Adrenal gland (tissue), 12 donors: Measurements from ENCODE around the gene AQP5. TPM values are rescaled to one million over a fixed set of nuclear protein-coding genes. Genes with fewer than 3 reads are reported as not detected.

ENCODE experiments used
- DNase-seq, 7 donors: peaks; one replicate each; pipeline ENCODE4 v3.0.0-alpha.2; 2019 to 2020
- H3K27ac ChIP-seq, 5 donors: fragments of 200-600 bp; sonication (generic) in 4 of 5; 1 replicate in 3 of 5; 2 replicates in 2 of 5; pipeline versions ENCODE4 v1.5.1 to v1.8.0; 2016 to 2020; ENCODE audit warnings: mild to moderate bottlenecking in 1 of 5
- H3K27me3 ChIP-seq: fragments of 200-600 bp; 2 replicates; pipeline ENCODE4 v1.8.0; 2021
- H3K36me3 ChIP-seq, 2 donors: fragments of 200-600 bp; replicated peaks in 1 of 2; 1 replicate in 1 of 2; 2 replicates in 1 of 2; pipeline versions ENCODE4 v1.5.1 to v1.8.0; 2018 to 2022
- H3K4me1 ChIP-seq, 2 donors: fragments of 200-600 bp; replicated peaks in 1 of 2; 1 replicate in 1 of 2; 2 replicates in 1 of 2; pipeline versions ENCODE4 v1.5.1 to v1.8.0; 2018 to 2021
- H3K4me3 ChIP-seq, 4 donors: fragments of 200-600 bp; sonication (generic) in 3 of 4; one replicate each; pipeline ENCODE4 v1.5.1; 2016 to 2018
- H3K9me3 ChIP-seq, 3 donors: fragments of 200-600 bp; sonication (generic) in 1 of 3; replicated peaks in 1 of 3; 1 replicate in 2 of 3; 2 replicates in 1 of 3; pipeline versions ENCODE4 v1.5.1 to v1.8.0; 2016 to 2021
- CTCF ChIP-seq, 6 experiments: fragments of 450-650 bp in 4 of 6; fragments of 200-600 bp in 2 of 6; sonication (generic) in 1 of 6; IDR thresholded peaks; 1 replicate in 5 of 6; 2 replicates in 1 of 6; pipeline versions ENCODE4 v1.5.1 to v1.8.0; 2016 to 2021; ENCODE audit warnings: antibody characterized with exemption in 6 of 6, mild to moderate bottlenecking in 2 of 6, moderate library complexity in 1 of 6
- POLR2A ChIP-seq, 2 donors: fragments of 450-650 bp; IDR thresholded peaks; one replicate each; pipeline ENCODE4 v1.6.1; 2017; ENCODE audit warnings: antibody characterized with exemption in 2 of 2, mild to moderate bottlenecking in 2 of 2, moderate library complexity in 1 of 2
- WGBS, 4 donors: extraction: QIAGEN DNeasy Blood & Tissue Kit in 2 of 4; methylation state at CpG; one replicate each; pipeline versions ENCODE4 v1.1.5 to v1.1.7; 2013 to 2017; 5-methylcytosine and 5-hydroxymethylcytosine counted together
- intact Hi-C, 2 donors: fragments of 100-400 bp; cut with DNase I; formaldehyde crosslinking; loops; one replicate each; pipeline versions ENCODE4 v1.14.1 to v1.15.0; 2022 to 2023
- polyA plus RNA-seq, 3 donors: library from polyadenylated mRNA; stranded (reverse); fragments of 200-250 nt in 2 of 3; fragments of 350-450 nt in 1 of 3; fragmentation: Illumina TruSeq in 1 of 3; extraction: RNeasy Lipid Tissue Mini Kit (QIAGEN cat#74804) in 1 of 3; gene quantifications; one replicate each; pipeline ENCODE4 v1.2.3, GENCODE V29; 2013 to 2014
- total RNA-seq, 9 donors: library from RNA; depleted of rRNA in 4 of 9; stranded (reverse); fragments of >200 nt in 4 of 9; fragments of 120-200 nt in 1 of 9; fragmentation: NEBNext Ultra II Directional in 1 of 9; extraction: Animal tissue kit (Norgen Biotek cat#: 25700) in 1 of 9; gene quantifications; one replicate each; pipeline versions ENCODE4 v1.1.0 to v1.2.4, GENCODE V29; 2013 to 2023
- donor health status: healthy with polysubstance abuse.
- donor health status: Bipolar disorder and iron deficiency.
- donor health status: DM: yes; HTN: yes; CAD: no.
- donor health status: DM: no; HTN: no; CAD: no.
- donor health status: DM: no; HTN: no; CAD: no.
- donor health status: DM: yes; HTN: yes; CAD: no.

The AQP5 gene
- total and polyA plus RNA-seq, 12 donors: 0.22 to 2.6 (median 0.84) TPM; not detected in 1

GRCh38 chr12:49971141-49971540, 9.5 kb downstream of the AQP5 start:
- H3K4me3 ChIP-seq: no peak overlapping the region
- intact Hi-C loops: loop anchor here in 1 of 2 donors (5.0 kb wide), 1 partner anchor 91 kb away; no protein-coding TSS in a partner anchor
- H3K36me3 ChIP-seq: no peaks in the 10 kb centered on the region
- TF ChIP-seq POLR2A (IDR thresholded peaks at IDR 0.05) (no peak), CTCF (IDR thresholded peaks at IDR 0.05) (no peak)
- no peak overlapping the region for H3K27ac ChIP-seq
- no peak for DNase-seq
- H3K9me3 ChIP-seq: no peaks in the 10 kb centered on the region
- 78 to 90% (median 84%) methylated on average over 6 of the region's 6 CpGs for WGBS, 4 donors
- peaks cover 5 to 9% of the 10 kb centered on the region in 2 donors for H3K4me1 ChIP-seq
- H3K27me3 ChIP-seq: peaks cover 3% of the 10 kb centered on the region

- WGBS, 4 donors: 72 to 77% (median 76%) methylated on average over 7 to 9 of the region's 9 CpGs
- no peak overlapping the region for H3K27ac ChIP-seq
- intact Hi-C loops: loop anchor here in 1 of 2 donors (5.0 kb wide), 1 partner anchor 90 kb away; no protein-coding TSS in a partner anchor
- no peaks in the 10 kb centered on the region for H3K9me3 ChIP-seq
- H3K4me1 ChIP-seq: peaks cover 5 to 7% of the 10 kb centered on the region in 2 donors
- no peak overlapping the region for H3K4me3 ChIP-seq
- no peak for DNase-seq
- H3K36me3 ChIP-seq: no peaks in the 10 kb centered on the region
- no peak for TF ChIP-seq POLR2A (IDR thresholded peaks at IDR 0.05)
- no peak for TF ChIP-seq CTCF (IDR thresholded peaks at IDR 0.05)
- peaks cover 3% of the 10 kb centered on the region for H3K27me3 ChIP-seq
These were observed 10.5 kb downstream of the AQP5 start for GRCh38 chr12:49972129-49972528.

- TF ChIP-seq CTCF (IDR thresholded peaks at IDR 0.05): no peak
- TF ChIP-seq POLR2A (IDR thresholded peaks at IDR 0.05): no peak
- no peak for DNase-seq
These were observed 11.1 kb downstream of the AQP5 start, which contains the start of gene AQP6 for GRCh38 chr12:49972641-49973360. AQP6 (plus strand) TSS chr12:49972947; CDS start chr12:49973174, 227 bp downstream.

DNA sequence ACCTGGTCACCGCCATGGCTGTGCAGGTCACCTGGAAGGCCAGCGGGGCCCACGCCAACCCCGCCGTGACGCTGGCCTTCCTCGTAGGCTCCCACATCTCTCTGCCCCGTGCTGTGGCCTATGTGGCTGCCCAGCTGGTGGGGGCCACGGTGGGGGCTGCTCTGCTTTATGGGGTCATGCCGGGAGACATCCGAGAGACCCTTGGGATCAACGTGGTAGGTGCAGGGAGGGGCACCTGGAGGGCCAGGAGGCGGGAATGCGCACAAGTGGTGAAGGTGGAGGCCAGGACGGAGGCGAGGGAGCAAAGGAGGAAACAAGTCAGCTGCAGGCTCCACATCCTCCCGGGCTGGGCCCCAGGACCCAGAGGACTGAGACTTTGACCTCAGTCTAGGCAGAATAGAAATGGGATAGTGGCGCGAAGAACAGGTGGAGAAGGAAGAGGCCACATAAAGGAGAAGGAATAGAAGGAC, 11.7 kb downstream of the AQP5 start:
- Histone ChIP-seq H3K4me1 (no peaks in the 10 kb centered on the region), H3K36me3 (no peaks in the 10 kb centered on the region), H3K27ac (no peak overlapping the region), H3K4me3 (no peak overlapping the region), H3K27me3 (peaks cover 3% of the 10 kb centered on the region), H3K9me3 (no peaks in the 10 kb centered on the region)
- 75 to 88% (median 85%) methylated on average over 13 to 19 of the region's 19 CpGs for WGBS, 4 donors
- intact Hi-C loops: loop anchor here in 1 of 2 donors (5.0 kb wide), 1 partner anchor 89 kb away; no protein-coding TSS in a partner anchor
- DNase-seq: no peak
- no peak for TF ChIP-seq CTCF (IDR thresholded peaks at IDR 0.05)
- TF ChIP-seq POLR2A (IDR thresholded peaks at IDR 0.05): no peak

More at GRCh38 chr12:49972641-49973360, 11.1 kb downstream of the AQP5 start, which contains the start of gene AQP6:
- WGBS, 4 donors: 74 to 84% (median 79%) methylated on average over 14 to 18 of the region's 18 CpGs
- H3K27ac ChIP-seq: no peak within 1 kb of the TSS
- H3K36me3 ChIP-seq: no peaks in the 10 kb centered on the region
- peaks cover 3% of the 10 kb centered on the region for H3K27me3 ChIP-seq
- H3K9me3 ChIP-seq: no peaks in the 10 kb centered on the region
- intact Hi-C loops: loop anchor here in 1 of 2 donors (5.0 kb wide), 1 partner anchor 90 kb away; no protein-coding TSS in a partner anchor
- H3K4me3 ChIP-seq: no peak within 1 kb of the TSS
- peaks cover under 1 to 1% of the 10 kb centered on the region in 2 donors for H3K4me1 ChIP-seq
